A549 treated with AZD2906 at 1 μM for 4 hours (cell line): ENCODE results near the gene ARHGAP33. TPM values are rescaled to one million over a fixed set of nuclear protein-coding genes. Genes with fewer than 3 reads are reported as not detected.

Experiments
- total RNA-seq: library from RNA; stranded (reverse); fragments of 200-300 nt; extraction: Qiagen RNA extraction; gene quantifications from 5 replicates; pipeline ENCODE4 v1.2.3, GENCODE V29; 2022

The ARHGAP33 gene
- total RNA-seq: 5.4 to 7.6 TPM (median 5.9 TPM) in 5 replicates

GRCh38 chr19:35775298-35776101, at the start of gene ARHGAP33:
Gene ARHGAP33, plus strand, starts transcription at chr19:35775564. Its CDS starts 95 bp downstream, at chr19:35775659.

DNA sequence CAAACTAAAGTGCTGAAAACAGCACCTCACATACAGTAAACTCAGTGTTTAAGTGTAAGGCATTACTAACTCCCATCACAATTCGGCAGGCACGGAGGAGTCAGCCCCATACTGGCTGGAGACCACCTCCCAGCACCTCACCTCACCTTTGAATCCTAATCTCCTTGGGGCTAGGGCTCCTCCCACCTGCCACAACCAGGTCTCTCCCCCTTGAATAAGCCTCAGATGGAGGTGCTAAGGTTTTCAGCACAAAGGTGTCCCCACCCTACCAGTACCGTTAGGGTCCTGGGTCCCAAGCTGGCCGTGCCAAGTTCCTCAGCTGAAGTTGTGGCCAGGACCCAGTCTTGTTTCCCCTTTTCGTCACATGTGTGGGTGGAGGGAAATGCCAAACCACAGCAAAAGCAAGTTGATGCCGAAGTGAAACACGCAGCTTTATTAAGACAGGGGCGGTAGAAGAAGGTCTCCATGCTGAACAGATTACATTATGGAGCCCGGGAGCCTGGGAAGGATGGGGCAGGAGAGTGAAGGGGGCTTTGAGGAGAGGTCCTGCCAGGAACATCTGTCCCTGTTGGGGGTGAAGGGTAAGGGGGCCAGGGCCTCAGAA, 33.1 kb upstream of the ARHGAP33 start, which contains the start of gene IGFLR1:
Gene IGFLR1, minus strand, starts transcription at position 332 of the 604 bp plus-strand sequence. CDS start 1,272 bp downstream, outside the sequence.

DNA sequence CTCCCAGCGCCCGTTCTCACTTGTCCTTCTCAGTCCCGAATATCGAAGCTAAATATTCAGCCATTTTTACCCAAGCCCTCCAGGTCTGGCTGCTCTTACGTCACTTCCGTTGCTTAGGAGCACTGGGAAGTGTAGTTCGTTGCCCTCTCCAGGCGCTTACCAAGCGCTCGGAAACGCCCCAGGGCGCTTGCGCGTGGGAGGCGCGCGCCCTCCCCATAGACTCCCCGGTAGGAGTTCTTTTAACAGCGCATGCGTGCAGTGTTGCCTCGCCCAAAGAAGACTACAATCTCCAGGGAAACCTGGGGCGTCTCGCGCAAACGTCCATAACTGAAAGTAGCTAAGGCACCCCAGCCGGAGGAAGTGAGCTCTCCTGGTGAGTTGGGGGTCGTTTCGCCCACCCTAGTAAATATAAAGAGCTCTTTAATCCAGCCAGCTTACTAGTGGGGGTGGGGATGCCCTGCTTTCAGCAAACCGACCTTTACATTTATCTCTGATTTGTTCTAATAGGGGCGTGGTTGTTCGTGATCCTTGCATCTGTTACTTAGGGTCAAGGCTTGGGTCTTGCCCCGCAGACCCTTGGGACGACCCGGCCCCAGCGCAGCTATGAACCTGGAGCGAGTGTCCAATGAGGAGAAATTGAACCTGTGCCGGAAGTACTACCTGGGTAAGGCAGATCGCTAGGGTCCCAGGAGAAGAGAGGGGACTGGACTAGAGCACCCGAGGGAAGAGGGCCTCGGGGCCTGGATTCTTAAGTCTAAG, 29.9 kb upstream of the ARHGAP33 start, which contains the start of the genes PSENEN and U2AF1L4:
Gene PSENEN, plus strand, starts transcription at position 324 of the 759 bp plus-strand sequence. Its CDS starts 280 bp downstream, at position 604.
Gene U2AF1L4, minus strand, starts transcription at position 91 of the 759 bp plus-strand sequence. Its CDS starts 27 bp downstream, at position 64.

DNA sequence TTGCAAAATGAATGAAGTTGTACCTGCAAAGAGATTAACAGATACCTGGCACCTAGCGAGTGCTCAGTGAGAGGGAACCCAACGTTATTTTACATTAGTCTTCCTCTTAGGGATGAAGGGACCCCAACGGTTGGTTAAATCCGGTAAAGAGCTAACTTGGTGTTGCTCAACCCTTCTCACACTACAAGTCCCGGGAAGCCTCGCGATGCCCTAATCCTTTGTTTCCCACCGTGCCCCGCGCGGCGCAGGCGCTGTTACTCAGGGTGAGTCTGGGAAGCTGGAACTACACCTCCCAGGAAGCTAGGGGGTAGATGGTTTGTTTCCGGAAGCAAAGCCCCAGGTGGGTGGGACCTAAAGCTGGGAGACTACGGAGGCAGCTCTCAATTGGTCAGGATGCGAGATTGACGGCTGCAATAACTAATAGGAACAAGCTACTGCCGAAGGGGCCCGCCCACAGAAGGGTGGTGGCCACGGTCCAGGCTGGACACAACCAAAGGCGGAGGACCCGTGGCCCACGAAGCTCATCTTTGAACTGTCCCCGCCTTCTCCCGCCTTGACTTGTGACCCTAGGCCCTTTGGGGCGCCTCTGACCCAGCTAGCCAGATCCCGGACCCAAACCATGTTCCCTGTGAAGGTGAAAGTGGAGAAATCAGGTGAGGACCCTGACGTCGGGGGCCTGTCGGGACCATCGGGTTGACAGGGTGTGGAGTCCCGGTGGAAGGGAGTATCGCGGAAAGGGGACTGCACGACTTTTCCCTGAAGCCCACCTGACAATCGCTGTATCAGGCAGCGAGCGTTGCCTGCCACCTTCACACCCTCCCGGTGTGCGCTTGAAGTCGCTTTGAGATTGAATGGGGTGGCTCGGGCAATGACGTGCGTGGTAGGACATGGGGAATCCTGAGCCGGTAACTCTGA, 27.0 kb upstream of the ARHGAP33 start, which contains the start of gene LIN37:
Gene LIN37, plus strand, starts transcription at position 471 of the 915 bp plus-strand sequence. Its CDS starts 149 bp downstream, at position 620.

GRCh38 chr19:35756377-35757230, 18.8 kb upstream of the ARHGAP33 start, which contains the start of gene HSPB6:
Gene HSPB6, minus strand, starts transcription at chr19:35757029. Its CDS starts 21 bp downstream, at chr19:35757008.

DNA sequence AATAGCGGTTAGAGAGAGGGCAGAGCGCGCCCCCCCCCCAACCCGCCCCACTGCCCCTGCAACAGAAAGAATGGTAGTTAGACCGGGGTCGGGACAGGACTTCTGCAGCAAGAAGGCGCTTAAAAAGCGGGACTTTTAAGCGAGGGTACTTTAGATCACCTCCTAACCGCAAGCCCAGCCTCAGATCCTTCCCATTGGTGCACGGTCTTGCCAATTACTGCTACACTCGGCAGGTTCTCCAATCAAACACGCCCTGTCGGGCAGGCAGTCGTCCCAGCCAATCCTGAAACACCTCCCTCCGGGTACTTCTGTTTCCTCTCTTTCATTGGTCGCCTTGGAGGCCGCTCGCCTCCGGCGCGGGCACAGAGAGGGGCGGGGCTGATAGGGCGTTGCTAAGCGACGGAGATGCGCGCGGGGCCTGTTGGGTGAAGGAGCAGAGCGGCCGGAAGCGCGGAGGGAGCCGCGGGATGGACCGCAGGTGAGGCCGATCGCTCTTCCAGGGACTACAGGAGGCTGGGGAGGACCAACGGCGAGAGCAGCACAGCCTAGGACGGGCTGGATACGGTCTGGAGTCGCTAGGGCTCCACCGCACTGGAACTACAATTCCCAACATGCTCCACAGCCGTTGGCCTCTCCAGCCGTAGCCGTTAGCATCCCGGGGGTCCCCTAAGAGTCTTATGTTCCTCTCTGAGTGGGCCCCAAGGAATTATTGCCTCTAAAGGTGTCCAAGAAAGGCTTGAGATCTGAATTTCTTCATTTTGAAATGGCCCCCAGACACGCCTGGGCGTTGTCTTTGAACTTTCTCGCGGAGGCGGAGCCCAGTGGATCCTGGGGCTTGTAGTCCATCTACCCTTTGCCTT, 17.4 kb upstream of the ARHGAP33 start, which contains the start of gene PROSER3:
Gene PROSER3, plus strand, starts transcription at position 428 of the 860 bp plus-strand sequence. Its CDS starts 40 bp downstream, at position 468.

GRCh38 chr19:35812220-35813042, 37.1 kb downstream of the ARHGAP33 start, which contains the start of gene PRODH2:
Gene PRODH2, minus strand, starts transcription at chr19:35812845. Its CDS starts 40 bp downstream, at chr19:35812805.

Other genes with a start within 250 kb of the ARHGAP33 start
- gene SBSN, start 247.3 kb upstream of the ARHGAP33 start, total RNA-seq: 3.5 to 4.0 TPM (median 3.9 TPM) in 5 replicates
- gene GAPDHS, start 242.1 kb upstream of the ARHGAP33 start, total RNA-seq: 0.08 to 0.14 TPM (median 0.10 TPM) in 5 replicates
- 346 to 443 TPM (median 420 TPM) in 5 replicates for gene TMEM147, start 229.9 kb upstream of the ARHGAP33 start, total RNA-seq
- gene ATP4A, start 211.9 kb upstream of the ARHGAP33 start, total RNA-seq: 0.06 to 0.14 TPM (median 0.13 TPM) in 4 of 5 replicates, not detected in the other
- gene PMIS2, start 189.4 kb upstream of the ARHGAP33 start, total RNA-seq: not detected in 5 replicates
- gene HAUS5, start 162.8 kb upstream of the ARHGAP33 start, total RNA-seq: 11.1 to 17.3 TPM (median 14.6 TPM) in 5 replicates
- 150 to 223 TPM (median 210 TPM) in 5 replicates for gene RBM42, start 146.5 kb upstream of the ARHGAP33 start, total RNA-seq
- 1.7 to 3.4 TPM (median 2.7 TPM) in 5 replicates for gene ETV2, start 133.8 kb upstream of the ARHGAP33 start, total RNA-seq
- 1,342 to 1,451 TPM (median 1,370 TPM) in 5 replicates for gene COX6B1, start 127.2 kb upstream of the ARHGAP33 start, total RNA-seq
- 0.55 to 1.1 TPM (median 1.1 TPM) in 5 replicates for gene UPK1A, start 109.0 kb upstream of the ARHGAP33 start, total RNA-seq
- 0.05 TPM in 1 of 5 replicates, not detected in the others for gene ZBTB32, start 71.0 kb upstream of the ARHGAP33 start, total RNA-seq
- 49.7 to 60.0 TPM (median 57.9 TPM) in 5 replicates for gene KMT2B, start 57.6 kb upstream of the ARHGAP33 start, total RNA-seq
- gene IGFLR1, start 33.1 kb upstream of the ARHGAP33 start, total RNA-seq: 10.9 to 12.5 TPM (median 11.8 TPM) in 5 replicates
- 22.6 to 29.2 TPM (median 25.6 TPM) in 5 replicates for gene U2AF1L4, start 30.1 kb upstream of the ARHGAP33 start, total RNA-seq
- gene PSENEN, start 29.9 kb upstream of the ARHGAP33 start, total RNA-seq: 266 to 332 TPM (median 283 TPM) in 5 replicates
- 23.0 to 28.0 TPM (median 24.5 TPM) in 5 replicates for gene LIN37, start 27.0 kb upstream of the ARHGAP33 start, total RNA-seq
- gene HSPB6, start 18.5 kb upstream of the ARHGAP33 start, total RNA-seq: 0.08 to 0.34 TPM (median 0.24 TPM) in 5 replicates
- 21.4 to 27.1 TPM (median 26.4 TPM) in 5 replicates for gene PROSER3, start 17.4 kb upstream of the ARHGAP33 start, total RNA-seq
- gene PRODH2, start 37.3 kb downstream of the ARHGAP33 start, total RNA-seq: 0.14 to 0.56 TPM (median 0.23 TPM) in 5 replicates
- gene NPHS1, start 76.9 kb downstream of the ARHGAP33 start, total RNA-seq: 0.34 to 0.71 TPM (median 0.49 TPM) in 5 replicates
- 0.39 to 0.59 TPM (median 0.44 TPM) in 5 replicates for gene KIRREL2, start 81.3 kb downstream of the ARHGAP33 start, total RNA-seq
- gene APLP1, start 93.0 kb downstream of the ARHGAP33 start, total RNA-seq: 70.1 to 97.9 TPM (median 93.9 TPM) in 5 replicates
- 4.9 to 7.5 TPM (median 5.7 TPM) in 5 replicates for gene NFKBID, start 125.0 kb downstream of the ARHGAP33 start, total RNA-seq
- gene HCST, start 127.0 kb downstream of the ARHGAP33 start, total RNA-seq: 0.29 to 0.75 TPM (median 0.53 TPM) in 4 of 5 replicates, not detected in the other
- not detected in 5 replicates for gene TYROBP, start 132.7 kb downstream of the ARHGAP33 start, total RNA-seq
- gene LRFN3, start 160.8 kb downstream of the ARHGAP33 start, total RNA-seq: 20.1 to 27.8 TPM (median 23.2 TPM) in 5 replicates
- gene SDHAF1, start 219.6 kb downstream of the ARHGAP33 start, total RNA-seq: 32.3 to 50.8 TPM (median 46.9 TPM) in 5 replicates
- gene SYNE4, start 233.2 kb downstream of the ARHGAP33 start, total RNA-seq: 0.04 to 0.50 TPM (median 0.25 TPM) in 5 replicates
- gene ALKBH6, start 238.6 kb downstream of the ARHGAP33 start, total RNA-seq: 23.0 to 25.8 TPM (median 24.4 TPM) in 5 replicates